ENCODE results near the gene PRSS22. TPM values are rescaled to one million over a fixed set of nuclear protein-coding genes. Genes with fewer than 3 reads are reported as not detected.

Gene PRSS22
- total RNA-seq, 2 experiments from 2014 or later: not detected

DNA sequence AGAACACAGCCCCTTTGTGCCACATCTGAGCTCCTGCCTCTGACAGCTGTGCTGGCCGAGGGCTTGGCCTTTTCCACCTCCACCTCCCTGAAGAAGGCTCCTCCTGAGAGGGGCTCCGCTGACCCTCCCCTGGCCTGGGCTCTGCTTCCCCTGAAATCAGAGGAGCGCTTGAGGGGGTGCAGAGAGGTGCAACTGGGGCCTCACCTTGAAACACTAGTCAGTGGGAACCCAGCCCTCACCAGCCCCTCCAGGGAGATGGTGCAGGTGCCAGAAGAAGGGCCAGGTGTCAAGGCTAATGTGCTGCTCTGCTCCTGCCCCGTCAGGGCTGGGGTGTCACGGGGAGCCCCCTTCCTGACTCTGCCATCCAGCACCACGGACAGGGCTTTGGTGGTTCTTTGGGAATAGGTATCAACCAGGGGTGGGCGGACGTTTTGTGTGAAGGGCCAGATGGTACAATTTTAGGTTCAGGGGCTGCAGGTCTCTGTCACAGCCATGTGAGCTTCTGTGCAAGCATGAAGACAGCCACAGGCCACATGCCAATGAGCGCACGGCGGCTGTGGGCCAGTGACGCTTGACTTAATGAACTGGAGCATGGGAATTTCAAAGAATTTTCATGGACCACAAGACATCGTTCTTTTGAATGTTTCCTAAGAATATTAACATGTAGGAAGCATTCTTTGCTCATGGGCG is 30.0 kb downstream of the PRSS22 start:
- ATAC-seq (ENCODE audit: low read depth): no peak
- Mint-ChIP-seq H3K27ac (no peak overlapping the region), H3K36me3 (no peaks in the 10 kb centered on the region), H3K9me3 (no peaks in the 10 kb centered on the region), H3K27me3 (no peaks in the 10 kb centered on the region), H3K4me1 (no peaks in the 10 kb centered on the region), H3K4me3 (no peak overlapping the region)
- DNase-seq: peak; percentile 23
- POLR2A ChIA-PET: interaction anchor here (0.6 to 0.7 kb wide), 3 partner anchors 40 to 1365 kb away, joined by 3 to 6 read pairs (median 4); no protein-coding TSS in a partner anchor

DNA sequence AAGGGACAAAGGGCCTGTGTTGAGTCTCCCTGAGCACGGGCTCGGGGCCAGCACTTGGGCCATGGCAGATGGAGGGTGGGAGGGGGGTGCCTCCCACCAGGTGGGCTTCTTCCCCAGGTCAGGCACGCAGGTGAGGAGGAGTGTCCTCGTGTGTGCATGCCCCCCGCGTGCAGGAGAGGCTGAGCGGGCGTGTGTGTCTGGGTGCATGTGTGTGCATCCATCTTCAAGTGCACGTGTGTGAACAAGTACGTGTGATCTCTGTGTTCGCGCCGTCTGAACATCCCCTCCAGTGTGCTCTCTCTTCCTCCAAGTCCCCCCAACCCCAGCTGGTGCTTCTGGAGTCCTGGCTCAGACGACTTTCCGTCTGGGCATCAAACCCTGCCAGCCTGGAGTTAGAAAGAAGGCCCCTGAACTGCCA is 30.6 kb downstream of the PRSS22 start:
- H3K36me3 Mint-ChIP-seq: no peaks in the 10 kb centered on the region

DNA sequence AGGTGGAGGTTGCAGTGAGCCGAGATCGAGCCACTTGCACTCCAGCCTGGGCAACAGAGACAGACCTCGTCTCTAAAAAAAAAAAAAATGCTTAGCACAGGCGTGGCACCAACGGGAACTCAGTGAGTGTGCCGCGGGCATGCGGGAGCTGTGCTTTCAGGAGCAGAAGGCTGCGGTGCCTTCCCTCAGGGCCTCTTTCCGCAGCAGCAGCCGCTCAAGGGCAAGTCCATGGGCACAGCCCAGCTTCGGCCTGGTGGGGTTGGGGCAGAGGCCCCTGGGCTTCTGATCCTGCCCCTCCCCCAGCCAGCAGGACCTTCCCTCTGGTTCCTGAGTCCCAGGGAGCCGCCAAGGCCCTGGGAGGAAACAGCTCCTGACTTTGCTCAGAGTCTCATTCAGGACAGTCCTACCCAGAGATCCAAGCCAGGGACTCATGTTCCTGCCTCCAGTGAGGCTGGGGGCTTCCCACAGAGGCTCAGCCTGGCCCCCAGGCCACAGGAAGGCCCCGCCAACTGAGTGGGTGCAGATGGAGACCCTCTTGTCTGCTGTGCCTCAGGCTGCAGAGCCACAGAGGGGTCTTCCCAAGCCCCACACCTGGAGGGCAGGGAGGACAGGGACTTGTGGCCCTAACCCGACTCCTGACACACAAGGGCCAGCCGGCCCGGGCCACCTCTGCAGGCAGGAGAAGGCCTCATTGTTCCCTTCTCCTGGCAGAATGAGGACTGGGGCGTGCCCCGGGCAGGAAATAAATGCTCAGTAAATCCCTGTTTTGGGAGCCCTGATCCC is 31.2 kb downstream of the PRSS22 start:
- DNase-seq (no peak), ATAC-seq (ENCODE audit: low read depth) (no peak)
- POLR2A ChIA-PET: interaction anchor here (0.7 kb wide), 1 partner anchor 39 kb away, joined by 3 read pairs; no protein-coding TSS in a partner anchor
- Mint-ChIP-seq H3K4me1 (no peaks in the 10 kb centered on the region), H3K36me3 (no peaks in the 10 kb centered on the region), H3K27ac (no peak overlapping the region), H3K27me3 (peaks cover 2% of the 10 kb centered on the region), H3K9me3 (no peaks in the 10 kb centered on the region), H3K4me3 (no peak overlapping the region)

More for the DNA sequence above, 30.6 kb downstream of the PRSS22 start:
- ATAC-seq (ENCODE audit: low read depth) (no peak), DNase-seq (no peak)
- H3K4me1 Mint-ChIP-seq: no peaks in the 10 kb centered on the region
- H3K4me3 Mint-ChIP-seq: no peak overlapping the region
- H3K9me3 Mint-ChIP-seq: no peaks in the 10 kb centered on the region
- no peak overlapping the region for H3K27ac Mint-ChIP-seq
- peaks cover 2% of the 10 kb centered on the region for H3K27me3 Mint-ChIP-seq
- POLR2A ChIA-PET: interaction anchor here (0.6 to 0.7 kb wide), 2 partner anchors 40 to 1365 kb away, joined by 3 to 6 read pairs; no protein-coding TSS in a partner anchor

DNA sequence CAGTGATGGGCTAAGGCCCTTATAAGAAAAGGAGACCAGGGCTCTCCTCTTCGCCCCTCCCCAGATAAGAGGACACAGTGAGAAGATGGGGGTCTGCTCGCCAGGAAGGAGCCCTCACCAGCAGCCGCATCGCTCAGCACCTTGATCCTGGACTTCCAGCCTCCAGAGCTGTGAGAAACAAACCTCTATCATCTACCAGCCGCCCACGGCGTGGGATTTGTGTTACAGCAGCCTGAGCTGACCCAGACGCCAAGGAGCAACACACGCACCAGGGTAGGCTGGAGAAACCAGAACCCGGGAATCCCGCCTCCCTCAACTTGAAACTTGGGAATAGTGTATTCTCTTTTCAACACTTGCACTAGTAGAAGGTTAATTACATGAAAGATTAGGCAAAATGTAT is 32.1 kb downstream of the PRSS22 start:
- Mint-ChIP-seq H3K9me3 (no peaks in the 10 kb centered on the region), H3K27ac (no peak overlapping the region), H3K27me3 (peaks cover 2% of the 10 kb centered on the region), H3K36me3 (no peaks in the 10 kb centered on the region), H3K4me1 (no peaks in the 10 kb centered on the region), H3K4me3 (no peak overlapping the region)
- POLR2A ChIA-PET: no interaction called here
- no peak for DNase-seq
- no peak for ATAC-seq (ENCODE audit: low read depth)

DNA sequence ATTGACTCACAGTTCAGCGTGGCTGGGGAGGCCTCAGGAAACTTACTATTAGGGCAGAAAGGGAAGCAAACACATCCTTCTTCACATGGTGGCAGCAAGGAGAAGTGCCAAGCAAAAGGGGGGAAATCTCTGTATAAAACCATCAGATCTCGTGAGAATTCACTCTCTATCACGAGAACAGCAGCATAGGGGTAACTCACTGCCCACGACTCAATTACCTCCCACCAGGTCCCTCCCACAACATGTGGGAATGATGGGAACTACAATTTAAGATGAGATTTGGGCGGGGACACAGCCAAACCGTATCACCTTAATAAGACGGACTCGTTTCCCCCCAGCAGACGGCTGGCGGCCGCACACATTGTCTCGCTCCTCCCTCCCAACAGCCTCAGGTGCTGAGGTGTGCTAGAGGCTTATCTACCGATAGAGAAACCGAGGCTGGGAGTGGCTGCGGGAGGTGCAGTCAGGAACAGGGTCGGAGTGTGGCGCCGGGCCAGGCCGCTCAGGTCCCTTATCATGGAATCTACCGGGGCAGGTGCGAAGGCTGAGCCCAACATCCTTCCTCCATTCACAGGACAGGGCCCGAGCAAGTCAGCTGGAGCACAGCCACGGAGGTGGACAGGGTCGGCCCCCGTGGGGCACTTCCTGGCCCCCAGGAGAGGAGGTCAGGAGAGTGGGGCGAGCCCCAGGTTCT is 32.8 kb downstream of the PRSS22 start:
- Mint-ChIP-seq H3K36me3 (no peaks in the 10 kb centered on the region), H3K27ac (no peak overlapping the region), H3K9me3 (no peaks in the 10 kb centered on the region), H3K27me3 (peaks cover 2% of the 10 kb centered on the region), H3K4me1 (no peaks in the 10 kb centered on the region), H3K4me3 (no peak overlapping the region)
- POLR2A ChIA-PET: no interaction called here
- DNase-seq: no peak
- ATAC-seq (ENCODE audit: low read depth): no peak

DNA sequence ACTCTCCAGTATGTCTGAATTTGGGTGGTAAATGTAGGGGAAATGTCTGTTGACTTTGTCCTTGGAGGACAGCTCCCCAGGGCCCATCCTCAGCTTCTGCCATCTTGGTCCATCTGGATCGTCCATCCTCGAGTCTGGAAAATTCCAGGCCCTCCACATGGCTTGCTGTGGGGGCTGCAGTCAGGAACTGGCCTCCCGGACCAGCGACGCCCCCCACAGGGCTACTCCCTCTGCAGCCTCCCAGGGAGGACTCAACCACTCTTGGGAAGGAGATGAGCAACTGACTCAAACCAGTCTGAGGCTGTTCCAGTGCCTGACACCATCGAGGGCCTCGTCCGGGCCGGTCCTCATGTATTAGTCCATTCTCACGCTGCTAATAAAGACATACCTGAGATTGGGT is 33.3 kb downstream of the PRSS22 start:
- Mint-ChIP-seq H3K27ac (no peak overlapping the region), H3K27me3 (peaks cover 2% of the 10 kb centered on the region), H3K4me3 (no peak overlapping the region), H3K4me1 (no peaks in the 10 kb centered on the region), H3K9me3 (no peaks in the 10 kb centered on the region), H3K36me3 (no peaks in the 10 kb centered on the region)
- POLR2A ChIA-PET: no interaction called here
- ATAC-seq (ENCODE audit: low read depth) (no peak), DNase-seq (no peak)

DNA sequence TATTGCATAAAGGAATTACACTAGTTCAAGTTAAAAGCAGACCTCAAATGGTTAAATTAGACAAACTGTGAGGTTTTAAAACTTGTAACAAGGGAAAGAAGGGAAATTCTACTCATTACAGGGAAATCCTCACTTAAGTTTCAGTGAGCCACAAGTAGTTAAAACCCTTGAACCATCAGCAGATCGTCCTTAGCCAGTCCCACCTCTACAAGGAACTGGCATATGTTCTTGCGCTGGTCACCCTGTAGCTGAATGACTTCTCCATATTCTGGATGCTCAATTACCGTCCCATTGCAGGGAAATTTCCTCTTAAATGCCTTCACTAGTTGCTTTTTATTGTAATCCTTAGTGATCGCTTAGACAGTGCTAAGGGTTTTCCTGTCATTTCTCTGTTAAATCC is 35.5 kb downstream of the PRSS22 start:
- Mint-ChIP-seq H3K27me3 (peaks cover 2% of the 10 kb centered on the region), H3K4me3 (no peak overlapping the region), H3K9me3 (no peaks in the 10 kb centered on the region), H3K27ac (no peak overlapping the region), H3K36me3 (no peaks in the 10 kb centered on the region), H3K4me1 (no peaks in the 10 kb centered on the region)
- ATAC-seq (ENCODE audit: low read depth) (no peak), DNase-seq (no peak)
- POLR2A ChIA-PET: no interaction called here

DNA sequence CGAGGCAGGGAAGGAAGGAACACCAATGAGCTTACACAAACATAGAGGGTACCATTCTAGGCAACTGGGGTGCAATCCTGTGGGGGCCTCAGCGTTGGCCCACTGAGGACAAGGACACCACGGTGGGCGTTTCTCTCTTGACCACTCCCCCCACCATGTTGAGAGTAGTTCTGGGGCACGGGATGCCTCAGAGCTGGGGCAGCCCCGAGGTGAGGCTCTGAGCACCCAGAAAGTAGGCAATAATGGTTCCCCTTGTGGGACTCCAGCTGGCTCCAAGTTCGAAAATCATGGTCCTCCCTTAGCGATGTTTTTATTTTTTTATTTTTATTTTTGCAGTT is 35.8 kb downstream of the PRSS22 start:
- ATAC-seq (ENCODE audit: low read depth): no peak
- Mint-ChIP-seq H3K36me3 (no peaks in the 10 kb centered on the region), H3K9me3 (no peaks in the 10 kb centered on the region), H3K27ac (no peak overlapping the region), H3K4me3 (no peak overlapping the region), H3K27me3 (peaks cover 2% of the 10 kb centered on the region), H3K4me1 (no peaks in the 10 kb centered on the region)
- DNase-seq: no peak
- POLR2A ChIA-PET: no interaction called here

DNA sequence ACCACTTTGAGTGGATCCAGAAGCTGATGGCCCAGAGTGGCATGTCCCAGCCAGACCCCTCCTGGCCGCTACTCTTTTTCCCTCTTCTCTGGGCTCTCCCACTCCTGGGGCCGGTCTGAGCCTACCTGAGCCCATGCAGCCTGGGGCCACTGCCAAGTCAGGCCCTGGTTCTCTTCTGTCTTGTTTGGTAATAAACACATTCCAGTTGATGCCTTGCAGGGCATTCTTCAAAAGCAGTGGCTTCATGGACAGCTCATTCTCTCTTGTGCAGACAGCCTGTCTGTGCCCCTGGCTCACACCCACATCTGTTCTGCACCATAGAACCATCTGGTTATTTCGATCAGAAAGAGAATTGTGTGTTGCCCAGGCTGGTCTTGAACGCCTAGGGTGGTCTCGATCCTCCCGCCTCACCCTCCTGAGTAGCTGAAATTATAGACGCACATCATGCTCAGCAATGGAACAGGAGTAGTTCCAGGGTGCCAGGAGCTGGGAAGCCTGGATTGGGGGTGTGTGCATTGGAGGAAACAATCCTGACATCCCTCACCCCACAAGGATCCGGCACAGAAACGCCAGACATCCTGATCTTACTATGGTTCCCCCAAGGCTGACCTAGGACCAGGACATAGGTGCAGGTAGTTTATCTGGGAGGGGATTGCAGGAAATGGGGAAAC is 36.3 kb downstream of the PRSS22 start:
- ATAC-seq (ENCODE audit: low read depth) (no peak), DNase-seq (no peak)
- no peak overlapping the region for H3K27ac Mint-ChIP-seq
- H3K4me1 Mint-ChIP-seq: no peaks in the 10 kb centered on the region
- POLR2A ChIA-PET: no interaction called here
- no peaks in the 10 kb centered on the region for H3K9me3 Mint-ChIP-seq
- H3K36me3 Mint-ChIP-seq: no peaks in the 10 kb centered on the region
- peaks cover 2% of the 10 kb centered on the region for H3K27me3 Mint-ChIP-seq
- no peak overlapping the region for H3K4me3 Mint-ChIP-seq

DNA sequence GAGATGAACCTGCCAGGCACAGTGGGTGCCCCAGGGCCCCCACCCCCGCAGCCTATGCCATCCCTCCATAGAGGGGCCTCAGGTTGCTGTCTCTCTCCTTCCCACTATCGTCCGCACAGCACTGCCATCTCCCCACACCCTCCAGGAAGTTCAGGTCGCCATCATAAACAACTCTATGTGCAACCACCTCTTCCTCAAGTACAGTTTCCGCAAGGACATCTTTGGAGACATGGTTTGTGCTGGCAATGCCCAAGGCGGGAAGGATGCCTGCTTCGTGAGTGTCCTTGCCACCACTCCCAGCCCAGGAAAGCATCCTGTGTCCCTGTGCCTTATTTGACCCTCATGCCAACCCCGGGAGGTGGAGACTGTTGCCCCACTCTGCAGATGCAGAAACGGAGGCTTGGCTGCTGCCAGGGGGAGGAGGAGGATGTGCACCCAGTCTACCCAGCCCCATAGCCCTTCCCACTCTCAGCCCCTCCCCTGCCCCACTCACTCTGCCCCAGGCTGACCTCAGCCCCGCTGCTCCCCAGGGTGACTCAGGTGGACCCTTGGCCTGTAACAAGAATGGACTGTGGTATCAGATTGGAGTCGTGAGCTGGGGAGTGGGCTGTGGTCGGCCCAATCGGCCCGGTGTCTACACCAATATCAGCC is 37.0 kb downstream of the PRSS22 start:
- no peak for DNase-seq
- Mint-ChIP-seq H3K27ac (no peak overlapping the region), H3K4me1 (no peaks in the 10 kb centered on the region), H3K36me3 (no peaks in the 10 kb centered on the region), H3K27me3 (peaks cover 5% of the 10 kb centered on the region), H3K4me3 (no peak overlapping the region), H3K9me3 (no peaks in the 10 kb centered on the region)
- POLR2A ChIA-PET: no interaction called here
- no peak for ATAC-seq (ENCODE audit: low read depth)

DNA sequence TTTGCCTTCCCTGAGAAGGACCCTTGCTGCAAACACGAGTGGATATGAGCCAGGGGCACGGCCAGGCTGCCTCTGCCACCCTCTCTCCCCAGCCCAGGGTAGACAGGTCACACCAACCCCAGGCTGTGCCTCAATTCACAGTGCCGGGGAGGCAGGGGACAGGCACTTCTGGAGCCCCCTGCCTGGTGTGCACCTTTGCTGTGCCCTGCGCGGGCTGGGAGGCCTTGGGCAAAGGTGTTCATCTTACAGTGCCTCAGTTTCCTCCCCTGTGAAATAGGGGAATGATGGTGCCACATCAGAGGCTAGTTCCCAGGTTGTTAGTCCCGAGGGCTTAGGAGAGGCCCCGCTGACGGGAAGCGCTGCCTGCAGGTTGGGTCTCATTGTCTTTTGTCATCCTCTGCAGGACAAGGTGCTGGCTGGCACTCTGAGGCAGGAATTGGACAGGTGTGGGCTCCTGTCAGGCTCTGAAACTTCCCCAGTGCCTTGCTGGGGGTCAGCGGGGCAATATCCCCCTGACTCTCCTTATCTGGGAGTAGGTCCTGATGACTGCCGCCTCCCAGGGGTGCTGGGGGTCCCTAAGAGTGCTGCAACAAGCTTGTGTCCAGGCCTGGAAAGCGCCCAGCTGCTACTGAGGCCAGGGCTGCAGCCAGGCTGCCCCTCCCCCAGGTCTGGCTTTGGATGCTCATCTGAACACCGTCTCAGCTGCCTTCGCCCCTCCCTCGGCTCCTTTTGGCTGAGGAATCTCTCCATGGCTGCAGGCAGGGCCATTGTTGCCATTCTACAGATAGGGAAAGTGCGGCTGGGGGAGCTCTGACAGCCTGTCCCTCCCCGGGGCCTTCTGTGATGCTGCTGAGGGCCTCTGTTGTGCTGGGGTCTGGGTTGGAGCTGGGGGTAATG is 37.8 kb downstream of the PRSS22 start:
- no peak for ATAC-seq (ENCODE audit: low read depth)
- Mint-ChIP-seq H3K27me3 (peaks cover 5% of the 10 kb centered on the region), H3K4me1 (no peaks in the 10 kb centered on the region), H3K4me3 (no peak overlapping the region), H3K27ac (no peak overlapping the region), H3K9me3 (no peaks in the 10 kb centered on the region), H3K36me3 (no peaks in the 10 kb centered on the region)
- no peak for DNase-seq
- POLR2A ChIA-PET: no interaction called here

DNA sequence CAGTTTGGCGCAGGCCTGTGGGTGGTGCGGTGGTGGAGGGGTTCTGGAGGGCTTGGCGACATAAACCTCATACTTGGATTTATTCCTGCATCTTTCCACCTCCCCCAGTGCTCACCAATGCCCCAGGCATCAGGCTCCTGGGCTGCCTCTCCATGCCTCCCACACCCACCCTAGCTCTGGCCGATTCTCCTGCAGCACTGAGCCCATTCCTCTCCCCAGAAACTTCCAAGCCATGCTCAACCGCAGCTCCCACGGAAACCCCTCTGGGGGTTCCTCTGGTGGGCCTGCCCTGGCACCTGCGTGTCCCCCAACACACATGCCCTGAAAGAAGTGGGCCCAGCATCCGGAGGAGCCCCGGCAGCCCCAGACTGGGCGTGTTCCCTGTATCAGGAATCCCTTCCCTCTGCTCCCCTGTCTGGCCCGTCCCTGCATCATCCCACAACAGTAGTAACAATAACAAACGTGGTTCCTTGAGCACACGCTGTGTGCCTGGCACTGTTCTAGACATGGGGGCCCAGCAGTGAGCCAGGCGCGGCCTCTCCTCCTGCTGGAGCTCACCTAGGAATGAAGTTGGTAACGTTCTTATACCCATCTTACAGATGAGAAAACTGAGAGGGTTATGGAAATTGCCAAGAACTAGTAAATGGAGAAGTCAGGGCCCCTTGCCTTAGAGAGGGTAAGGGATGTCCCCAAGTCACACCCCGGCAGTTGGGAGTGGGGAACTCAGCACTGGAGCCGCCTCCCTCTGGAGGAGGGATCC is 38.6 kb downstream of the PRSS22 start:
- H3K27me3 Mint-ChIP-seq: peaks cover 5% of the 10 kb centered on the region
- DNase-seq (no peak), ATAC-seq (ENCODE audit: low read depth) (no peak)
- H3K4me1 Mint-ChIP-seq: no peaks in the 10 kb centered on the region
- POLR2A ChIA-PET: no interaction called here
- no peaks in the 10 kb centered on the region for H3K36me3 Mint-ChIP-seq
- H3K9me3 Mint-ChIP-seq: no peaks in the 10 kb centered on the region
- no peak overlapping the region for H3K27ac Mint-ChIP-seq
- no peak overlapping the region for H3K4me3 Mint-ChIP-seq
